ENCODE measurements around the gene HIPK3. TPM values are rescaled to one million over a fixed set of nuclear protein-coding genes. Genes with fewer than 3 reads are reported as not detected.

The HIPK3 gene
- polyA plus RNA-seq, 6 donors from 2014 or later: 32.9 to 44.0 (median 36.7) TPM

DNA sequence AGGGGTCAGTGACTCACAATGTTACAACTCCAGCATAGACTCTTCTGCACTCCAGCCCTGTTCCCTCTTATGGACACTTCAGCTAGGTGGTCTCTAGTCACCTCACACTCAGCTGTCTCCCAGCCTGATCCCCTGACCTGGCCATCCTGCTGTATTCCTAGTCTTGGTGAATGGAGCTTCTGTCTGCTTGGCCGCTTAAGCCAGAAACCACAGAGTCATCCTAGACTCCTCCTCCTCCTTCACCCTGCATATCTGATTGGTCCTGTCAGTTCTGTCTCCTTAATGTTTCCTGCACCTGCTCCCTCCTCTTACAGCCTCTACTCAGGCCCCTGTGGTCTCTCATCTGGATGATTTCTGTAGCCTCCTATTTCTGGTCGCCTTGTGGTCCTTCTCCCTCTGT is 144.9 kb downstream of the HIPK3 start:
- peaks cover 11 to 23% (median 22%) of the 10 kb centered on the region in 3 donors for H3K27me3 Mint-ChIP-seq
- H3K36me3 Mint-ChIP-seq: no peaks in the 10 kb centered on the region
- peak overlapping the region in 1 of 8 donors; percentile 2 for H3K4me3 Mint-ChIP-seq
- no peak for DNase-seq
- H3K9me3 Mint-ChIP-seq: no peaks in the 10 kb centered on the region
- no peaks in the 10 kb centered on the region for H3K4me1 Mint-ChIP-seq
- H3K27ac Mint-ChIP-seq: no peak overlapping the region
- no peak for ATAC-seq (ENCODE audit: low read depth in 2 of 2)

DNA sequence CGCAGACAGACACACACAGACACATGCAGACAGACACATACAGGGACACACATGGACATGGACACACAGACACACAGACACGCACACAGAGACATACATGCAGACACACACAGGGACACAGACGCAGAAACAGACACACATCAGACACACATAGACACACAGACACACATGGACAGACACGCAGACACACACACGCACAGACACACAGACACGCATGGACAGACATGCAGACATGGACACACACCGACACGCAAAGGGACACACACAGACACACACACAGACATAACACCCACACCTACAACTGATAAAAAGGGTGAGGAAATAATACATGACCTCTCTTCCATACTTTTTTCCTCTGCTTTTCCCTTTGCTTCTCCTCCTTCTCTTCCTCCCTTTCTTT is 146.2 kb downstream of the HIPK3 start:
- Mint-ChIP-seq H3K27ac (no peak overlapping the region), H3K27me3 (peaks cover 11 to 23% (median 22%) of the 10 kb centered on the region in 3 donors), H3K4me1 (no peaks in the 10 kb centered on the region), H3K9me3 (peaks cover 0 to 2% (median 0%) of the 10 kb centered on the region in 7 donors), H3K36me3 (no peaks in the 10 kb centered on the region), H3K4me3 (no peak overlapping the region)
- ATAC-seq (ENCODE audit: low read depth in 2 of 2) (no peak), DNase-seq (no peak)

DNA sequence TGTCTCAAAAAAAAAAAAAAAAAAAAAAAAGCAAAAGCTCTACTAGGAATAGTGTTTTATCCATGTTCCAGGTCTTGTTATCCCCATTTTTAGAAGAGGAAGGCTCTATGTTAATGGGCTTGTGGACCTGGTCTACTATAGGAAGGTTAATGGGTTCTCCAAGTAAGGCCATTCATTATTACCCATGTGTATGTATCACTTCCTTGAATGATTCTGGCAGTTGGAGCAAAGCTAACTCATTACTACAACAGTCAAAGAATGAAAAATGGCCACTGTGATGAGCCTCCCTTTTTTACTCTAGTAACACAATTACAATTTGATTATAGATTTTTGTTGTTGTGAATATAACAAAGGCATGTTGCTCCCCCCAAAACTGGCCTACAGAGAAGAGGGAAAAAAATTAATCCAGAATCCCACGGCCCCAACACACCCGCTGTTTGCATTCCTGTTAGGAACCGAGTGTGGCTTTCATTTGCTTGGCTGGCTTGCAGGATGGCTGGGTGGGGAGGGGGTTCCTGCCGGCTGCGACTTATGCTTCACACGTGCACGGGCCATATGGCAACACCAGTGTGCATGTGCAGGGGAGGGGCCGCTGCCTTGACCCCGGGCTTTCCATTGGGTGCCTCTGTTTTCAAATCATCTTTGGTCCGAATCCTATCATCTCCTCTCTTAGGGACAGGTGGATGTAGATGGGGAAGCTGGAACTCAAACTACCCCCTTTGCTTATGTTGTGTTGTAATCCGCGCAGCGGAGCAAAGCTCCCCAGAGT is 148.8 kb downstream of the HIPK3 start:
- no peaks in the 10 kb centered on the region for H3K36me3 Mint-ChIP-seq
- H3K4me3 Mint-ChIP-seq: no peak overlapping the region
- H3K27me3 Mint-ChIP-seq: peaks cover 15 to 30% (median 30%) of the 10 kb centered on the region in 3 donors
- H3K4me1 Mint-ChIP-seq: no peaks in the 10 kb centered on the region
- H3K9me3 Mint-ChIP-seq: peaks cover 0 to 2% (median 0%) of the 10 kb centered on the region in 7 donors
- ATAC-seq (ENCODE audit: low read depth in 2 of 2) (no peak), DNase-seq (no peak)
- no peak overlapping the region for H3K27ac Mint-ChIP-seq

Other genes with a start within 250 kb of the HIPK3 start
- gene DEPDC7, start 241.5 kb upstream of the HIPK3 start, polyA plus RNA-seq (ENCODE audit: low read depth in 6 of 6): under 1 TPM in 1 of 6 donors, not detected in 5; 0.27 TPM
- gene TCP11L1, start 217.8 kb upstream of the HIPK3 start, polyA plus RNA-seq (ENCODE audit: low read depth in 6 of 6): 10 to 100 TPM in 1 of 6 donors, 1 to 10 TPM in 5; 4.7 to 10.1 (median 8.5) TPM
- 10 to 100 TPM; 13.1 to 20.8 (median 15.4) TPM for gene CSTF3, start 95.9 kb upstream of the HIPK3 start, polyA plus RNA-seq (ENCODE audit: low read depth in 6 of 6)
- not detected for gene KIAA1549L, start 118.7 kb downstream of the HIPK3 start, polyA plus RNA-seq (ENCODE audit: low read depth in 6 of 6)

Data from naive B cell (primary cell).